Lower leg skin (tissue), 4 donors: ENCODE results near the gene MVD. TPM values are rescaled to one million over a fixed set of nuclear protein-coding genes. Genes with fewer than 3 reads are reported as not detected.

Source experiments
- DNase-seq, 2 donors: peaks; one replicate each; pipeline ENCODE4 v3.0.0-alpha.2; 2019; ENCODE audit warnings: low spot score in 2 of 2
- H3K4me3 ChIP-seq: fragments of 200-600 bp; sonication (generic); 2 replicates; pipeline ENCODE4 v1.5.1; 2017; ENCODE audit warnings: mild to moderate bottlenecking, low read depth; ENCODE audit not compliant: poor library complexity, severe bottlenecking
- POLR2A ChIP-seq, 2 donors: fragments of 450-650 bp; IDR thresholded peaks; one replicate each; pipeline ENCODE4 v1.6.1; 2016 to 2017; ENCODE audit warnings: antibody characterized with exemption in 2 of 2, mild to moderate bottlenecking in 1 of 2, moderate library complexity in 1 of 2
- WGBS, 2 donors: methylation state at CpG; one replicate each; pipeline ENCODE4 v1.1.5; 2018; 5-methylcytosine and 5-hydroxymethylcytosine counted together
- intact Hi-C: fragments of 100-400 bp; cut with DNase I; formaldehyde crosslinking; loops from one replicate; pipeline ENCODE4 v1.15.0; 2023; ENCODE audit warnings: low total_unique reads
- total RNA-seq, 4 donors: library from RNA; depleted of rRNA; stranded (reverse); fragments of >200 nt; gene quantifications; one replicate each; pipeline ENCODE4 v1.1.0, GENCODE V29; 2016
- TF ChIP-seq, protein P1 (sequence below), 3 donors: fragments of 450-650 bp; IDR thresholded peaks; one replicate each; pipeline ENCODE4 v1.5.1; 2016; ENCODE audit warnings: antibody characterized with exemption in 3 of 3, mild to moderate bottlenecking in 3 of 3, moderate library complexity in 2 of 3

MVD gene
- total RNA-seq, 4 donors from 2014 or later: 40.2 to 93.5 (median 67.1) TPM

DNA sequence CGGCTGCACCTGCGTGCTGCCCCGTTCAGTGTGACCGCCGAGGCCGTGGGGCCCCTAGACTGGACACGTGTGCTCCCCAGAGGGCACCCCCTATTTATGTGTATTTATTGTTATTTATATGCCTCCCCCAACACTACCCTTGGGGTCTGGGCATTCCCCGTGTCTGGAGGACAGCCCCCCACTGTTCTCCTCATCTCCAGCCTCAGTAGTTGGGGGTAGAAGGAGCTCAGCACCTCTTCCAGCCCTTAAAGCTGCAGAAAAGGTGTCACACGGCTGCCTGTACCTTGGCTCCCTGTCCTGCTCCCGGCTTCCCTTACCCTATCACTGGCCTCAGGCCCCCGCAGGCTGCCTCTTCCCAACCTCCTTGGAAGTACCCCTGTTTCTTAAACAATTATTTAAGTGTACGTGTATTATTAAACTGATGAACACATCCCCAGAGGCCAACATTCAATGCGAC is 22.8 kb downstream of the MVD start:
- 31 to 41% methylated on average over 13 of the region's 13 CpGs for WGBS, 2 donors
- intact Hi-C loops: no loop called here
- DNase-seq: no peak
- no peak overlapping the region for H3K4me3 ChIP-seq
- TF ChIP-seq, protein P1, sequence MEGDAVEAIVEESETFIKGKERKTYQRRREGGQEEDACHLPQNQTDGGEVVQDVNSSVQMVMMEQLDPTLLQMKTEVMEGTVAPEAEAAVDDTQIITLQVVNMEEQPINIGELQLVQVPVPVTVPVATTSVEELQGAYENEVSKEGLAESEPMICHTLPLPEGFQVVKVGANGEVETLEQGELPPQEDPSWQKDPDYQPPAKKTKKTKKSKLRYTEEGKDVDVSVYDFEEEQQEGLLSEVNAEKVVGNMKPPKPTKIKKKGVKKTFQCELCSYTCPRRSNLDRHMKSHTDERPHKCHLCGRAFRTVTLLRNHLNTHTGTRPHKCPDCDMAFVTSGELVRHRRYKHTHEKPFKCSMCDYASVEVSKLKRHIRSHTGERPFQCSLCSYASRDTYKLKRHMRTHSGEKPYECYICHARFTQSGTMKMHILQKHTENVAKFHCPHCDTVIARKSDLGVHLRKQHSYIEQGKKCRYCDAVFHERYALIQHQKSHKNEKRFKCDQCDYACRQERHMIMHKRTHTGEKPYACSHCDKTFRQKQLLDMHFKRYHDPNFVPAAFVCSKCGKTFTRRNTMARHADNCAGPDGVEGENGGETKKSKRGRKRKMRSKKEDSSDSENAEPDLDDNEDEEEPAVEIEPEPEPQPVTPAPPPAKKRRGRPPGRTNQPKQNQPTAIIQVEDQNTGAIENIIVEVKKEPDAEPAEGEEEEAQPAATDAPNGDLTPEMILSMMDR (IDR thresholded peaks at IDR 0.05): no peak
- no peak for TF ChIP-seq POLR2A (IDR thresholded peaks at IDR 0.05)

DNA sequence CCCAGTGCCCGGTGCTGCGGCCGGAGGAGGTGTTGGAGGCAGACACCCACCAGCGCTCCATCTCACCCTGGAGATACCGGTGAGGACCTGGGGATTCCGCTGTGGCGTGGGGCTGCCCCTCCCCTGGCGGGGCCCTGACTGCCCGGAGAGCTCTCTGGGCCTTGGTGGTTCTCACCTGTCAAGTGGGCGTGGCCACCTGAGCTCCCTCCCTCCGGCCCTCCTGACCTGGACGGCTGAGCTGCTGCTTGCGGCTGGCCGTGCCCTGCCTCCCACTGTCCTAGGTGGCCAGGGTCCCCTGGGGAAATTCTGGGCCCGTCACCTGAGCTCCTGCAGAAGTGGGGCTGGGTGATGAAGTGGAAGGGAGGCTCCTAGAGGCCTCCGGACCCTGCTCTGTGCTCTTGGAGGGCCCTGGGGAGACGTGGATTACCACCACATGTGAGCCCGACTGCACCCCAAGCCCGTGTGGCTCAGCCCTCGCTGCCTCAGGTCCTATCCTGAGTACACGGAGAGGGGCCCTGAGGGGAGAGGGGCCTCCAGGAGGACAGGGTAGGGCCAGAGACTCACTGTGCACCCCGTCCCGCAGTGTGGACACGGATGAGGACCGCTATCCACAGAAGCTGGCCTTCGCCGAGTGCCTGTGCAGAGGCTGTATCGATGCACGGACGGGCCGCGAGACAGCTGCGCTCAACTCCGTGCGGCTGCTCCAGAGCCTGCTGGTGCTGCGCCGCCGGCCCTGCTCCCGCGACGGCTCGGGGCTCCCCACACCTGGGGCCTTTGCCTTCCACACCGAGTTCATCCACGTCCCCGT is 23.5 kb downstream of the MVD start:
- no peak for TF ChIP-seq POLR2A (IDR thresholded peaks at IDR 0.05)
- TF ChIP-seq, protein P1 (IDR thresholded peaks at IDR 0.05): no peak
- no peak overlapping the region for H3K4me3 ChIP-seq
- 26 to 36% methylated on average over 15 to 26 of the region's 45 CpGs for WGBS, 2 donors
- DNase-seq: no peak
- intact Hi-C loops: no loop called here

DNA sequence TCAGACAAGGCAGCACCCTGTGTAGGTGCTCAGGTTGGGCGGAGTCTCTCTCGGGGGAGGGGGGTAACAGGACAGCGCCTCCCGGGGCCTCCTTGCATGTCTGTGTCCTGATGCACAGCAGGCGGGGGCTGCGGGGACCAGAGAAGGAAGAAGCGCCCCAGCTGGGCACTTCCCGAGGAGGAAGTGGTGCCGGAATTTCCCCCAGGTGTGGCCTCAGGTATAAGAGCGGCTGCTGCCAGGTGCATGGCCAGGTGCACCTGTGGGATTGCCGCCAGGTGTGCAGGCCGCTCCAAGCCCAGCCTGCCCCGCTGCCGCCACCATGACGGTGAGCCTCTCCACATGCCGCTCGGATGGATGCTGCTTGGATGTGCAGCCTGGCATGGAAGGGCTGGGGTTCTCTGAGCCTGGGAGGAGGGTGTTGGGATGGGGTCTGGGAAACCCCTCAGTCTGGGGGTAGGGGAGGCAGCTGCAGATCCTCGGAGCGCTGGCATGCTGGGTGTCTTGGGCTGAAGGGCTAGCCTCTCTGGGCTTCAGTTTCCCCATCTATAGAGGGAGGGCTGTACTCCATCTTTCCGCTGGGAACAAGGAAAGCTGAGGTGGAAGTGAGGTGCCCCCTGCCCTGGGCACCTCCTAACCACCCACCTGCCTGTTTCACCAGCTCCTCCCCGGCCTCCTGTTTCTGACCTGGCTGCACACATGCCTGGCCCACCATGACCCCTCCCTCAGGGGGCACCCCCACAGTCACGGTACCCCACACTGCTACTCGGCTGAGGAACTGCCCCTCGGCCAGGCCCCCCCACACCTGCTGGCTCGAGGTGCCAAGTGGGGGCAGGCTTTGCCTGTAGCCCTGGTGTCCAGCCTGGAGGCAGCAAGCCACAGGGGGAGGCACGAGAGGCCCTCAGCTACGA is 24.3 kb downstream of the MVD start, which contains the start of gene IL17C:
IL17C (plus strand) TSS at position 250 of the 908 bp plus-strand sequence; CDS start at position 320, 70 bp downstream.
- WGBS, 2 donors: 26 to 30% methylated on average over 22 of the region's 27 CpGs
- no peak for DNase-seq
- intact Hi-C loops: no loop called here
- H3K4me3 ChIP-seq: no peak within 1 kb of the TSS
- no peak for TF ChIP-seq POLR2A (IDR thresholded peaks at IDR 0.05)
- TF ChIP-seq, protein P1 (IDR thresholded peaks at IDR 0.05): no peak

DNA sequence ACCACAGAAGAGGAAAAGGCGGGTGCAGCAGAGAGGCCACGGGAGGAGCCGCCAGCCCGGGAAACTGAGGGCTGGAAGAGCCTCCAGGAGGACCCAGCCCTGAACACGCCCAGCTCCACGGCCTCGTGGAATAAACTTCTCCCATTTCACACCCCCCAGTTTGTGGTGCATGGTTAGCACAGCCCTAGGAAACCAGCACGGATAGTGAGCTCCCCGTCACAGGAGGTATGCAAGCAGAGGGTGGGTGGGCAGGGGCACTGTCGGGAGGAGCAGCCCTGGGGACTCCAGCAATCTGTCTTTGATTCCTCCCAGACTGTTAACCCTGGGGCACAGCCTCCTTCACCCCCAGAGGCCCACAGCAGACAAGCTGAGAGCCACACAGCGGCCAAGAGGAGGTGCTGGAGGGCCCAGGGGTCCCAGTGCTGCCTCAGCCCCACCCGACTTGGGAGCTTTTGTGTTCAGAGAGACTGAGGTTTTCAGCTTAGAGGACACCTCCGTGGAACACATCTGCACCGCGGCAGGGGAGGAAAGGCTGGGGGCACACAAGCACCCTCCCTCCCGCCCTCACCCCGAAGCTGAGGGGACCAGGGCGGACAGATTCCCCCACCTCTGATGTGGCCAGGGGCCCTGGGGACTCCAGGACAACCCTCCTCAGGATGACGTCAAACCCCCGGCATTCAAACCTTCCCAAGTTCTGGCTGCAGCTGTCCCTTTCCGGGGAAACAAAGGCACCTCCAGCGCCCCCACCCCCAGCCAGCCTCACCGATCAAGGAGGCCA is 26.2 kb downstream of the MVD start:
- H3K4me3 ChIP-seq: no peak overlapping the region
- no peak for DNase-seq
- TF ChIP-seq, protein P1 (IDR thresholded peaks at IDR 0.05): no peak
- TF ChIP-seq POLR2A (IDR thresholded peaks at IDR 0.05): no peak
- intact Hi-C loops: no loop called here
- WGBS, 2 donors: 58 to 66% methylated on average over 13 to 18 of the region's 23 CpGs

DNA sequence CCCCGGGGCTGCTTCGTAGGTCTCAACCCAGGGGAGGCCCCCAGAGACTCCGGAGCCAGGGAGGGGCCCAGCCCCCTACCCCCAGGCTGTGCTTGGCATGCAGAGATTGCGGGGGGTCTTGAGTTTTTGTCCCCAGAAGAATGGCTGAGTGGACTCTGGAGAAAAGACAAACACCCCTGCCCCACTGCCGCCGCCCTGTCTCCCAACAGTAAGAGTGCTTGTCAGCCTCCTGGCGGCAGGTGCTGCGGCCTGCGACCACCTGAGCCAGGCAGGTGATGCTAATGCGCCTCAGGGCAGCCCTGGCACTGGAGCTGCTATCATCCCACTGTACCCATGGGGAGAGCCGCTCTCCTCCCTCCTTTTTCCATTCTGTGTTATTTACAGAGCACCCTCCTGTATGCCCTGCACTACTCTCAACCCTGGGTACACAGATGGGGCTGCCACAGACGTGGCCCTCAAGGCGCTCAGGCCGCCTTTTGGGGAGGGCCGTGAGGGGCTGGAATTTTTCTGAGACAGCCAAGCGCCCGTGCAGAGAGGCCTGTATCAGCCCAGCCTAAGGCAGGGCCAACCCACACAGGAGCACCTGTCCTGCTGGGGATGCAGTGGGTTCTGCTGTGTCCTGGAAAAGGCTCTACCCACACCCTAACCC is 27.1 kb downstream of the MVD start:
- 77 to 79% methylated on average over 15 to 17 of the region's 17 CpGs for WGBS, 2 donors
- no peak for DNase-seq
- TF ChIP-seq, protein P1 (IDR thresholded peaks at IDR 0.05): no peak
- TF ChIP-seq POLR2A (IDR thresholded peaks at IDR 0.05): no peak
- H3K4me3 ChIP-seq: no peak overlapping the region
- intact Hi-C loops: no loop called here
